HG03025 (cell line): ENCODE results near the gene MARK4.
"Not testable (repeated sequence)": the region's sequence is repeated elsewhere in the genome, so short reads cannot be mapped to it uniquely, and the experiment has no call there.

Experiments
- ATAC-seq: cut with Tn5 transposase; IDR thresholded peaks from one replicate; pipeline ENCODE4 v1.9.1; 2021; ENCODE audit warnings: mild to moderate bottlenecking, moderate library complexity; ENCODE audit not compliant: unreplicated experiment, low FRiP score

MARK4 gene

DNA sequence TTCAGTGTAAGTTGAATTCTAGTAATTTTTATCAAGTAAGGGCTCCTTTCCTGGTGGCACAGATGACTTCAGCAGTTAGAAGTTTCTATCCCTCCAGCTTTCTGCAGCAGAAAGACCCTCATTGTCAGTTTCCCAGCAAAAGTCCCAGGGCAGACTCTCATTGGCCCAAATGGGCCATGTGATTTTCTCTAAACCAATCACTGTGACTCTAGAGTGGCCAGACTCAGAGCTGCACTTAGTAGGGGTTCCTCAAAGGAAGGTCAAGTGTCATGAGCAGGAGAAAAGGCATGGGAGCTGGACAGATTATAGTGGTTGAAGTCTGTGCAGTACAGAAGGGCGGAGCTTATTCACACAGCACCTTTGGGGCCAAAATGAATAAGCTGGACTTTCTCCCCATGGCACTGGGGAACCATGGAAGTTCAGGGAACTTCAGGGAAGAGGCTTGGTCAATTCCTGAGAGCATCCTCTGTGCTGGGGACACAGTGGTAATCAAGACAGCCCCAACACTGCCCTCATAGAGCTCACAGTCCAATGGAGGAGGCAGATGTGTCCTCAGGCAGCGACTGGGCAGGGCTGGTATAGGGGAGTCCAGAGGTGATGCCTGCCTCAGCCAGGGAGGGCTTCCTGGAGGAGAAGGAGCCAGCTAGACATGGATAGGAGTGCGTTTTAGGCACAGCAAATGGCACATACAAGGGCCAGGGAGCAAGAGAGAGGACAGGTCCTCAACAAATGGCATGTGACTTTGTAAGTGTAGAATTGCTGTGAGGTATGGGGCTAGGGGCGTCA, 53.3 kb downstream of the MARK4 start:
- no peak for ATAC-seq

DNA sequence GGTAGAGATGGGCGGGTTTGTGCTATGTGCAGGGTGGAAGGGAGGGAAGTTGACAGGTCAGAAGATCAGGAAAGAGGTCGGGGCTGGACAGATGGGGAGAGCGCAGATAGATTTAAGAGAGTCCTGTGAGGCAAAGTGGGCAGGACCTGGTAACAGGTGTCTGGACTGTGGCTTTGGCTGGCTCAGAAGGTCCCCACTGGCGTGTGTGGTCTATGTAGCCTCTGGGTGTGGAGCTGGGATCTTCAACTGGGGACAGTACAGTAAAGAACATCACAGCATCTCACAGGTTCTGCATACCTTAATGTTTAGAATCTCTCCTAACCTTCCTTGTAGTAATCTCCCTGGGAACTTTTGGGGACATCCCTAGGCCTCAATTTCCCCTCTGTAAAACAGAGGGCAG, 53.9 kb downstream of the MARK4 start:
- no peak for ATAC-seq

DNA sequence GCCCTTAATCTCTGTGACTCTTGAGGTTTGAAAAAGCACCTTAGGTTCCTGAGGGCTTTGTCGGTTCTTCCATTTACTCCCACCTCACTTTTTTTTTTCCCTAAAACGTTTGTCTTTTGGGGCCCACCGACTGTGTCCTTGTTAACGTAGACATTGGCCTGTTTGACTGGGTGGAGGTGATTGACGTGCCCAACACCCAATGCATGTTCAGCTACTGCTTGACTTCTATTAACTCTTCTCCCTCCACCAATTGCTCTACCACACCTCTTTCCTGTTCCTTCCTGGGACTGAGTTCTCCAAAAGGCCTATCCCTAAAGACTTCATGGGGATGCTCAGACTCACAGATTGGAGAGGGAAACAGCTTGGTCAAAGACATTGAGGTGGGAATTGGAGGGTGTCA, 54.4 kb downstream of the MARK4 start:
- ATAC-seq, result no peak

DNA sequence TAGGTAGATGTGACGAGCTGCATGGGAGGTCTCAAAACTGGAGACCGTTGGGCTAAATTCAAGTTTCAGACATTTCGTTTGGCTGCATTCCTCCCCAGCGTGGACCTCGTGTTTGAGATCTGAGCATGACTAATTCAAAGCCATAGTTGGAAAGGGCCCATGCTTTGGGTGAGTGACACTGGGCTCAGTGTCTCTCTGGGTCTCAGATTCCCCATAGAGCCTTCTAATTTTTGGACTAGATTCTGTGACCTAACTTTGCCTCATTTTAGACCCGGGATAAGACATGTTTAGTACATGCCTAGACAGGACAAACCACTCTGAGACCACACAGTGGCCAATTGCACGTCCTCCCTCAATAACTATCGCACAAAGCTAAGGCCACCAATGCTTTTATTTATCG, 55.0 kb downstream of the MARK4 start:
- ATAC-seq, result no peak

DNA sequence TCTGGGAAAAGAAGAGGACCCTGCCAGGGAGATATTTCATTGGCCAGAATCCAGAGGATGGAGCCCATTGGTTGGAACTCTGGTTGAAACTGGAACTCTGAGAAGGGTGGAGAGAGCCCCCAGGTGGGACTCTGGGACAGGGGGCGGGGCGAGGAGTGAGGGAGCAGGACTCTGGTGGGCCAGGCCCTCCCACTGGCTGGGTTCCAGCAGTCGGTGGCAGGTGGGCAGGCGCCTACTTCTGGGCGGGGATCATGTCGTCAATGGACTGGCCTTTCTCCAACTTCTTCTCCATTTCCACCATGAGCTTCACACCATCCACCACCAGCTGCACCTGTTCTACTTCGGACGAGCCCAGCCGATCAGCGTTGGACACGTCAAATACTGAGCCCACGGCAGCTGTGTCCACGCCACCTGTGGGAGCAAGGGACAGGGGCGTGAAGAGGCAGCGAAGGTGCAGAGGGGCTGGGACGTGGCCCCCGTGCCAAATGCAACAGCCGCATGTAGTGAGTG, 55.5 kb downstream of the MARK4 start:
- ATAC-seq, result no peak

DNA sequence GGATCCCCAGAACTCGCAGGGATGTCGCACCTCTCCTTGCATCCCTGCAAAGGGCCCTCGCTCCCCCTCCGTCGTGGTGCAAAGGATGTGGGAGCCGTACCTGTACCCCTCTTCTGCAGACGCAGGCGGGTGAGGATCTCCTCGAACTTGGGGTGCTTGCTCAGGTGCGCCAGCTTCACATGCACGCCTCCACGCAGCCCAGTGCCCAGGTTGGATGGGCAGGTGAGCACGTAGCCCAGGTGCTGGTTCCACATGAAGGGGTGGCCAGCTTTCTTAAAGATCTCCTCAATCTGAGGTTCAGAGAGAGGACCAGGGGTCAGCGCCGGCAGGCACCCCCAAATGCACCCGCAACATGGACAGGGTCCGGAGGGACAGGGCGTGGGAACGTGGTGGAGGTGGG, 56.3 kb downstream of the MARK4 start:
- ATAC-seq, result no peak

DNA sequence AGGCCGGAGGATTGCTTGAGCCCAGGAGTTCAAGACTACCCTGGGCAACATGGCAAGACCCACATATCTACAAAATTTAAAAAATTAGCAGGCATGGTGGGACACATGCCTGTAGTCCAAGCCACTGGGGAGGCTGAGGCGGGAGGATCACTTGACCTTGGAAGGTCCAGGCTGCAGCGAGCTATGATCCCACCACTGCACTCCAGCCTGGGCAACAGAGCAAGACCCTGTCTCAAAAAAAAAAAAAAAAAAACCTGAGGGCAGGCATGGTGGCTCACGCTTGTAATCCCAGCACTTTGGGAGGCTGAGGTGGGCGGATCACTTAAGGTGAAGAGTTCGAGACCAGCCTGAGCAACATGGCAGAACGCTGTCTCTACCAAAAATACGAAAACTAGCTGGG, 58.3 kb downstream of the MARK4 start:
- not testable (repeated sequence) for ATAC-seq

DNA sequence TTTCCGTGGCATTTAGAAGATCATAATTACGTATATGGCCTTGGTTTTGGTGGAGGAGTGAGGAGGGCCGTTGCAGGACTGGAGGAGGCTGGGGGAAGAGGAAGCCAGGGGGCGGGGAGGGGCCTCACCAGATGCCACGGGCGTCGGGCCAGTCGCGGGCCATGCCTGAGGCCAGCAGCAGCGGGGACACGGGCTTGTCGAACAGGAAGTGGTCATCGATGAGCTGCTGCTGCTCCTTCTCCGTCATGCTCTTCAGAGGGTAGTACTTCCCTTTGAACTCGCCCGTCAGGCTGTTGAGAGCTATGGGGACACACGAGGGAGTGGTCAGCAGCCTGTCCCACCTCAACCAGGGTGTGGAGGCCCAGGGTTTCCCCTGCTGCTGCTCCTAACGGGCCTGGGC, 60.5 kb downstream of the MARK4 start:
- no peak for ATAC-seq

DNA sequence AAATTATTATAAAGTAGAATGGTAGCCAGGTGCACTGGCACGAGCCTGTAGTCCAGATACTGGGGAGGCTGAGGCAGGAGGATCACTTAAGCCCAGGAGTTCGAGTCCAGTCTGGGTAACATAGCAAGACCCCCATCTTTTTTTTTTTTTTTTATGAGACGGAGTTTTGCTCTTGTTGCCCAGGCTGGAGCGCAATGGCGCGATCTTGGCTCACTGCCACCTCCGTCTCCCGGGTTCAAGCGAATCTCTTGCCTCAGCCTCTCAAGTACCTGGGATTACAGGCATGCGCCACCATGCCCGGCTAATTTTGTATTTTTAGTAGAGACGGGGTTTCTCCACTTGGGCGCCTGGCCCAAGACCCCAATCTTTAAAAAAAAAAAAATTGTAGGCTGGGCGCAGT, 61.2 kb downstream of the MARK4 start:
- not testable (repeated sequence) for ATAC-seq

DNA sequence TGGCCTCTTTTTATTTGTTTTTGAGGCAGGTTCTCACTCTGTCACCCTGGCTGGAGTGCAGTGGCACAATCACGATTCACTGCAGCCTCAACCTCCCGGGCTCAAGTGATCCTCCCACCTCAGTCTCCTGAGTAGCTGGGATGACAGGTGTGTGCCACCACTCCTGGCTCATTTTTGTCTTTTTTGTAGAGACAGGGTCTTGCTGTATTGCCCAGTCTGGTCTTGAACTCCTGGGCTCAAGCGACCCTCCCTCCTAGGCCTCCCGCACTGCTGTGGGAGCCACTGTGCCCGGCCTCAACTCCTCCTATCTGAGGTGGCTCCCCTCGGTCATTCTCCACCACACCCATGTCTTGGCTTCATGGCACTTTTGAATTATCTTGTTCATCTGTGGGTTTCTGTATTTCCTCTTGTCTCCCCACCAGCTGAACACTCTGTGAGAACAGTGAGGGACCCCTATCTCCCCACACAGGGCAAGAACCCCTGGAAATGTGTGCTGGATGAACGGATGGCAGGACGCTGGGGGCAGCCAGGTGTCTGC, 63.7 kb downstream of the MARK4 start:
- no peak for ATAC-seq

DNA sequence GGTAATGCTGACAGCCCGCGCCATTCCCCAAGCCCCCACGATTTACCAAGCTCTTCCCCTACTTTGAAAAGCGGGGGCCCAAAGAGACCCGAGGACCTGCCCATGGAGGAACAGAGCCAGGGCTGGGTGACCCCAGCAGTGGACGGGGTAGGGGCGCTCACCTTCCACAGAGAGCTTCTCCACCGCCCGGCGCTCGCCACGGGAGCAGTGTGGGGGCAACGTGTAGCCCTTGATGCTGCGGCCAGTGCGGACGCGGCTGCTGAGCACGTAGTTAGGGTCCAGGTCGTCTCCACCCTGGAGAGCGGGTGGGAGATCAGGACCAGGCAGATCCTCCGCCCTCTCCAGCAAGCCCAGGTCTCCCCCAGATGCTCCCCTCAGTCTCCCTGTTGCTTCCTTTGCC, 64.2 kb downstream of the MARK4 start:
- no peak for ATAC-seq

DNA sequence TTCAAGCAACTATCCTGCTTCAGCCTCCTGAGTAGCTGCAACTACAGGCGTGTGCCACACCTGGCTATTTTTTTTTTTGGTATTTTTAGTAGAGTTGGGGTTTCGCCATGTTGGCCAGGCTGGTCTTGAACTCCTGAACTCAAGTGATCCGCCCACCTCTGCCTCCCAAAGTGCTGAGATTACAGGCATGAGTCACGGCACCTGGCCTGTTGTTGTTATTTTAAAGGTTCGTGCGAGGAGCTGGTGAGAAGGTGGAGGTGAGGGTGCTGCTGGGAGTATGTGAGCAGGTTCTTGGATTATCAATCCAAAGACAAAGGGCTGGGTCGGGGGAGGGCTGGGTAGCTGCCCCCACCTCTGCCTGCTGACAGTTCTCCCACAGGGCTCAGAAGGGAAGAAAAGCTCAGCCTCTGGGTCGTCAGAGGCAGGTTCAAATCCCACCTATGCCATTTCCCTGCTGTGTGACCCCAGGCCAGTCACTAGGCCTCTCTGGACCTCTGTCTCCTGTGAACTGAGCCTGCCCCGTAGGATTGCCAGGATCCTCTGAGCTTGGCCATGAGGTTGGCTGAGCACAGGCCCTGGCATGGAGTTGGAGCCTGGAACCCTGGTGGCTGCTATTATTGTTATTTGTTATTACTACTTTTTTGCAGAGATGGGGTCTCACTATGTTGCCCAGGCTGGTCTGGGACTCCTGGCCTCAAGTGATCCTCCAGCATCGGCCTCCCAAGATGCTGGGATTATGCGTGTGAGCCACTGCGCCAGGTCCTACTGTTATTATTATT, 70.1 kb downstream of the MARK4 start:
- no peak for ATAC-seq

DNA sequence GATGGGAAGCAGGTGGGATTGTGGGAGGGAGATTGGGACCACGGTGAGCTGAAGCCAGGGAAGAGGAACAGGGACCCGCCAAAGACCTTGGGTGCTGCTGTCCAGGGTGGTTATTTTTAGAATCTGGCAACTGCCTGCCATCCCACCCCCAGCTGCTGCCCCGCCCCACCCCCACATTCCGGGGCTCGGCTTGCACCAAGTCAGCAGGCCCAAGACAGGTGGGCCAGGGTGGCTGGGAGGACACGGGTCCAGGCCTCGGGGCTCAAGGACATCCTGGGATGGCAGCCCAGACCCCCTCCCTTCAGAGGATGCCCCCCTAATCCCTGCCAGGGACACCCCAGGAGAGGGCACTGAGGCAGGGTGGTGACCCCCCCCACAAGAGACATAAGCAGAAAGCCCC, 70.8 kb downstream of the MARK4 start:
- ATAC-seq, result no peak

DNA sequence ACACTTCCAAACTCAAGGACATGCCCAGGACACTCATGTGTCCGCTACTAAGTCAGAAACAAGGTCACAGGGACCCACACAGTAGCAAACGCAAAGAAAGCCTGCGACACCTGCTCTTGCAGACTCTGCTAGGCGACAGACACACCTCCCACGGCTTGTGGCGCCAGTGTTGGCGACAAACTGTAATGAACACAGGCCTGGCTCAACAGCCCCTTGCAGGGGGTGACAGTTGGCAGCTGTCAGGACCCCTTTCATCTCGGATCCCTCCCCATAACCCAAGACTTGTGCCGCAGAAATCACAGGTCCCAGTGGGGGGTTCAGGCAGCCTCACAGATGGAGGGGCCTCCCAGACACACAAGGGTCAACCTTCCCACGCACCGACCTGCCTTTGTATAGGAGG, 71.2 kb downstream of the MARK4 start:
- ATAC-seq, result no peak

DNA sequence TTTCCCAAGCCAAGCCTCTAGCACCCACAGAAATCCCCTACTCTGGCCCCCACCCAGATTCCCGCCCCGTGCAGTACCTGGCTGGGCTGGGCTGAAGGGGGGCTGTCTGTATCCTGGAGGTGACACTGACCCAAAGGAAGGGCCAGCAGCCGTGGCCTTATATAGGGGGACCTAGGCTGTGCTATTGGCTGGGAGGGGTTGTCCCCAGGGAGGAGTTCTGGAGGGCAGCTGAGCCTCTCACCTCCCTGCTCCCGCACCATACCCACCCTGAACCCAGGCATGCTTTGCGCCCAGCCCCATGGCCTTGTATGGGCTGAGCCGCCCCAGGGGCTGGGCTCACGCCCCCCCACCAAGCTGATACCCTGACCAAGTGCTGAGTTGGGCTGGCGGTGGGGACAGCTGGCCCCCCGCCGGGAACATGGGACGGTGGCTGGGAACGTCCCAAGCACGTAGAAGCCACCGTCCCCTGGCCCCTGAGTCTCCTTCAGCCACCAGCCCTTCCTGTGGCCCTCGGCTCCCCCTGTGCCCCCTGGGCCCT, 71.7 kb downstream of the MARK4 start, which contains the start of gene CKM:
TSS of gene CKM (minus strand) at position 132 of the 538 bp plus-strand sequence. CDS start 3,162 bp downstream, outside the sequence.
- no peak for ATAC-seq

DNA sequence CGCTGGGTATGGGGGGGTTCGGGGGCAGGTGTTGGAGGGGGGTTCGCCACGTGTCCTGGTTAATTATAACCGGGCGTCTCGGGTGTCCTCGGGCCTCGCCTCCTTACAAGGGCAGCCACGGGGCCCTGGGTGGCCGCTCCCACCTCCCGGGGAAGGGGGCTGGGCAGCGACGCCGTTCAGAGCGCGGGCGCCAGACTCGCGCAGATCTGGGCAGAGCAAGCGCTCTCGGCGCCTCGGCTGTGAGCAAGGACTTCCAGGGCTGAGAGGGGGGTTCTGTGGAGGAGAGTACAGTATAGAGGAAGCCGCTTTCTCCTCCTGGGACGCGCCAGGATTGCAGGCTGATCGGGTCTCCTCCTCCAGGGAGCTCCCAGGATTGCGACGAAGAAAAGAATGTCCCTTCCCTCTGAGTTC, 72.6 kb downstream of the MARK4 start:
- ATAC-seq, result no peak

DNA sequence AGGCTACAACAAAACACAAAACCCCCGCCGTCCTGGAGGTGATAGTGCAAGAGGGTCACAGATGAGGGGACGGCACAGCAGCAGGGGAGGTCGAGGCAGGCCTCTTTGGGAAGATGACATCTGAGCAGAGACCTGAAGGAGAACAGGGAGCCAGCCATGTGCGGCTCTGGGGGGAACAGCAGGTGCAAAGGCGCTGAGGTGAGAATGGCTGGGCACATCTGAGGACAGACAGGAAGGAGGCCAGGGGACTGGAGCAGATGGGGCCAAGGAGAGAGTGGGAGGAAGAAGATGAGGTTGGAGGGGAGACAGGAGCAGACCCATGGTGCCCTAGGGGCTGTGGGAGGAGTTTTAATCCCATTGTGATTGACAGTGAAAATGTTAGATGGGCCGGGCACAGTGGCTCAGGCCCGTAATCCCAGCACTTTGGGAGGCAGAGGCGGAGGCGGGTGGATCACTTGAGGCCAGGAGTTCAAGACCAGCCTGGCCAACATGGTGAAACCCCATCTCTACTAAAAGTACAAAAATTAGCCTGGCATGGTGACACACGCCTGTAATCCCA, 73.4 kb downstream of the MARK4 start:
- no peak for ATAC-seq

DNA sequence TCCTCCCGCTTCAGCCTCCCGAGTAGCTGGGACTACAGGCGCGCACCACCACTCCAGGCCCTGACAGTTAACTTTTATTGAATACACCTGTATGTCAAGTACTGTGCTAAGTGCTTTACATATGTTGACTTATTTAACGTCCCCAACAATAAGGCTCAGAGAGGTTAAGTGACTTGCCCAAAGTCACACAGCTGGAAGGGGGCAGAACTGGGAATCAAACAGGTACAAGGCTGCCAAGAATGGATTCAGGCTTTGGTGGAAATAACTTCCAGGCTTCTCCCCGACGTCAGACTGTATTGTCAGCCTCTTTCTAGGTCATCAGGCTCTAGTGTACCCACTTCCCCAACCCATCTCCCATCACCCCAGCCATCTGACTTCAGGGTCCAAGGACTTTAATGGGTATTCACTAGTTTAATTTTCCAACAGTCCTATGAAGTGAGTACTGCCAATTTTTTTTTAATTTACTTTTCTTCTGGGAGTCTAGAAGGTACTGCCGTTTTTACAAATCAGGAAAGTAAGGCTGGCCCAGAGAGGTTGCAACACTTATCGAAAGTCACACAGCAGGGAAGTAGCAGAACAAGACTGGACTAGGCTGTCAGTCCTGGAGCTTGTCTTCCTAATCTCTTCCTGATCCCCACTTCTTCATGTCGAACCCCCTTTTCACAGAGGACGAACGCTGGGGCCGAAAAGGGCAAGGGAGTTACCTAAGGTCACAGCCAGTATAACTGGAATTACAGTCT, 76.5 kb downstream of the MARK4 start:
- ATAC-seq, result no peak

DNA sequence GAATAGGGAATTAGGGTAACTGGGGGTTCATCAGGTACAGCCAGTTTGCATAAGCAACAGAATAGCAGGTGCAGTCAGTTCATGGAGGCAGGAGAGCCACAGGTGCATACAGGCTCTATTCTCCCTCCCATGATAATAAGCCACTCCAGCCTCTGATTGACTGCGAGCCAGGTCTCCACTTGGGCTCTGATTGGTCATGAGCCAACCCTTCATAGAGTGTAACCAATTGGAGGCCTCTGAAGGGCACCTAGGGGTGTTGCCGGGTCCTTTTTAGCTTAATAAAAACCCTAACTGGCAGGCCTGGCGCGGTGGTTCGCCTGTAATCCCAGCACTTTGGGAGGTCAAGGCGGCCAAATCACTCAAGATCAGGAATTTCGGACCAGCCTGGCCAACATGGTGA, 80.3 kb downstream of the MARK4 start:
- no peak for ATAC-seq

DNA sequence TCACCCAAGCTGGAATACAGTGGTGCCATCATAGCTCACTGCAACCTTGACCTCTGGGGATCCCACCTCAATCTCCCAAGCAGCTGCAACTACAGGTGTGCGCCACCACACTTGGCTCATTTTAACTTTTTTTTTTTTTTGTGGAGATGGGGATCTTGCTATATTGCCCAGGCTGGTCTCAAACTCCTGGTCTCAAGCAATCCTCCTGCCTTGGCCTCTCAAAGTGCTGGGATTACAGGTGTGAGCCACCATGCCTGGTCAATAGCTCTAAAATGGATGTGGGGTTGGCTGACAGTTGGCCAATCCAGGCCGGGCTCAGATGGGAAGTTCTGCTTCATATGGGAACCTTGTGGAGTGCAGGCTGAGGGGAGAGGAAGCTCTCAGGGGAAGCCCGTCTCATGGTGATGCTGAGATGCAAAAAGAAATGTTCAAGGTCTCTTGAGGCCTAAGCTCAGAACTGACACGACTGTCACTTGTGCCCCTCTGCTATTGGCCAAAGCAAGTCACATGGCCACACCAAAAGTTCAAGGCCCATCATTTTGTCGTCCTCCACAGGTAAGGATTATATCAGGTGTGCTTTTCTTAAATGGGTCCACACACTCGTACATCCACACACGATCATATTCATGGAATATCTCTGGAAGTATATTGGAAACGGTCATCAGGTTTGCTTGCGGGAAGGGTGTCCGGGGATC, 82.7 kb downstream of the MARK4 start:
- no peak for ATAC-seq
